ENCODE measurements around the gene LSM6.

Gene LSM6

GRCh38 chr4:146183209-146183608 is 7.7 kb downstream of the LSM6 start:
- no peak for DNase-seq

GRCh38 chr4:146186041-146186440 is 10.5 kb downstream of the LSM6 start:
- no peak for DNase-seq

DNA sequence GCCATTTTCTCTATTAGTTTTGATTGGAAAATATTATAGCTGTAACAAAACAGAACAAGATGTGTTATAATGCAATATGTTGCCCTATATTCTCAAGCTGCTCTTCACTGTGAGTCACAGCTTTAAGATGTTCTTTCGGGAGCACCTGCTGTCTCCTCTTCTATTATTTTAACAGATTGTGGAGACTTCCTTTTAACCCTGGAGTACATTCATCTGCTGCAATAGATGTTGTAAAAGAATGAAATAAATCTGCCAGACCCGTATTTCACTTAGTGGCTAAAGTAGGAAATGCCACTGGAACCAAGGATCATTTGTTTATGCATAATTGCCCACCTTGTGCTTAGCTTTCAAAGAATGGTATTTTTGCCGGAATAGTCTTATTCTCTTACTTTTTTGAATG is 11.1 kb downstream of the LSM6 start:
- peak in 2 of 58 donors; percentile 13 to 15 for DNase-seq

DNA sequence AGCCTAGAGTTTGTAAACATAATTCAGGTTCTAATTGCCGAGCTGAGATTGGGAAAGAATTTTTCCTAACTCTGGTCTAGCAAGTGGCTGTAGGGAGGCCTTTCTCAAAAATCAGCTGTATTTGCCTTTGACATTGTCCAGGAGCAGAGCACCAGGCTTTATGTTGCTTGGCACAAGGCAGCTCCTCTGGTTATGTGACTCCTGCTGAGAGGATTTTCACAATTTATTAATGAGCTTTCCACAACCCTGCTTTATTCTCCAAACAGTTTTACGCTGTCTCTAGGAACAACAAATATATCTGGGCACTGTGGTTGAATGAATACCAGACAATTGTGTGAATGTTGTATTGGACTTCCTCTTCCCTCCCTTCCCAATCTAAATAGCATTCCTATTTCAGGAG is 14.9 kb downstream of the LSM6 start:
- DNase-seq, result no peak

DNA sequence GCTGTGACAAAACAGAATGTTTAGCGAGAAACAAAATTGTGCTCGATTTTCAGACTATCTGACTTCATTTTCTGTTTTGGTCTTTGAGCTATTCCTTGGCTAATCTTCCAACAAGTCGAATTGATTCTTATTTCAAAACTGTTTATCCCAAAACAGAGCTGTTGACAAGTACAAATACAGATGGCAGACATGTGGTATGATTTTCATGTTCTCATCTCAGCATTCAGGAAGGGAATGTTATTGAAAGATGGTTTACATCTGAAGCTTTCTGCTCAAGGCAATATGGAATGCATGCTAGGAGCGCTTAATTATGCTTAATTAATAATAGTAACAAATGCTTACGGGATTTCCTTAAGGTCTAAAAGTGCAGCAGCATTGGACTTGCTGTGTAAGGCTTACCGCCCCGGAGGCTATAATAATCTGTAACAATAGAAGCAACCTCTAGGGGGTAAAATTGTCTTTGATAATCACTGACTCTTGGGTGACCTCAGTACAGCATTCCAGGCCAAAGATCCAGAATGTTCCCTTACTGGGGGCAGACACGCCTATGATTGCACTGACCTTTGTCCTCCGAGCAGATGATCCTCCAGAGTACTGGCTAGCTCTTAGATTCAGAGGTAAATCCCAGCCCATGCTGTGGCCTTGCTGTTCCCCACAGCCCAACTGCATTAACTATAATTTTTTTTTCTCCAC is 16.4 kb downstream of the LSM6 start:
- DNase-seq, result no peak

DNA sequence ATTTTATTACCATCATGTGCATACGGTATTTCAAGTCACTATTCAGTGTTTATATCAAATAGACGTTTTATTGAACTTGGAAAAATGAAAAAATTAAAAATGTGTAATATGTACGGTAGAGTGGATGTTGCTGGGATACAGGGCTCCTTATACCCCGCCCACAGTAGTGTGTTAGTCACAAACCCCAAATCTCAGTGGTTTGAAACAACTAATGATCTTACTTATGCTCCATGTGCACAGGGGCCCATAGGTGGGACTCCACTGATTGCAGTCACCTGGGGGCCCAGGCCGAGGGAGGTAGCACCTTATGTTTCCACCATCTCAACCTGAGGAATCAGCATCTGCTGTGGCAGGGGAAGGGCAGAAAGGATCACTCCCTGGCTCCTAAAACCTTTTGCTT is 18.1 kb downstream of the LSM6 start:
- DNase-seq, result no peak

GRCh38 chr4:146194212-146194611 is 18.7 kb downstream of the LSM6 start:
- DNase-seq, result no peak

- no peak for DNase-seq
Observed at GRCh38 chr4:146202665-146203064, 27.1 kb downstream of the LSM6 start.

- DNase-seq, result peak in 12 of 58 donors; percentile 5 to 55 (median 18)
Observed at GRCh38 chr4:146207410-146207809, 31.9 kb downstream of the LSM6 start.

- DNase-seq, result no peak
Observed at GRCh38 chr4:146210890-146211289, 35.4 kb downstream of the LSM6 start.

GRCh38 chr4:146211440-146211839 is 35.9 kb downstream of the LSM6 start:
- peak in 2 of 58 donors; percentile 6 to 29 for DNase-seq

DNA sequence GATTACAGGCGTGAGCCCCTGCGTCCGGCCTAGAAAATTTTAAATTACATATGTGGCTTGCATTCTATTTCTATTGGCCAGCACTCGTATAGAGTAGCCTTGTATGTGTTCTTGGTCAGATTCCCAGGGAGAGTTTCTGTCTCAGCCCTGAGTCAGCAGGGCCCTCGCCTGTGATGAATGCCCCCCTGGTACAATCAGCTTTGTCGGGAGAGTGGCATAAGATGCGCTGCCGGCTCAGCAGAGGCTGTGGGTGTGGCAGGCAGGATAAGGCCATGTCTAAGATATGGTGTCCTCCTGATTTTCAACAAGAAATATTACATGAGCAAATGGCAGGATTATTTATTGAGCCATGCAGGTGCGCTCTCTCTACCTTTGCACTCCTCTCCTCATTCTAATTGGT is 37.3 kb downstream of the LSM6 start:
- DNase-seq, result peak in 1 of 58 donors; percentile 11

DNA sequence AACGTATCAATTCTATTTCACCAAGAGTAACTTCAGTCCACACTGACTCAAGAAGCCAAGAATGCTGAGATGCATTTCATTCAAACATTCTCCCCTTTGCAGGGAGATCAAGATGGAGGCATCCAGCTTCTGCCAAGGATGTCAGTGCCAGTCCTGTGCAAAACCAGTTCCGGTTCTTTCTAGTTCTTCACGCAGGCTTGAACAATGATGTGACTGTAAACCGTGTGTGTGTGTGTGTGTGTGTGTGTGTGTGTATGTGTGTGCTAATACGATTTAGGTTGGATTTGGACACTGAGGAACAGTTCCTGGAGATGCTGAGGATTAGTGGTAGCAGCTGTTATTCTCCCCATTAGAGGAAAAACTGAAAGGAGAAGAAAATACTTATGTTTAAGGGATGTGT is 38.7 kb downstream of the LSM6 start, which contains the start of gene REELD1:
REELD1 (plus strand) TSS at position 301 of the 400 bp plus-strand sequence. CDS start 2,415 bp downstream, outside the sequence.
- DNase-seq, result no peak

DNA sequence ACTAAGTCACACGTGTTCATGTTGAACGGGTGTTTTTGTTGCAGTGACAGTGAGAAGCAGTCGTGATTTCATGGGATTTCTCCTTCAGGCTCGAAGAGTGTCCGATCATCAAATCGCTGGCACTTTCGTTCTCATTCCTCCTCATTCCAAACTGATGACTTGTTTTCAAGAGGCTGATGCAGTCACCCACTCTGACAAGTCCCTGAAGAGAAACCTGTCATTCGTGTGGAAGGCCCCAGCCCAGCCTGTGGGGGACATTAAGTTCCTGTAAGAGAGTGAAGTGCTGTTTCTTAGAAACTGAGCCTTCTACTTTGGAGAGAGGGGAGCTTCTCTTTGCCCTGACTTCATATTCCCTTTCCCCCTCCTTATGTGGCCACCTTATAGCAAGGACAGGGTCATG is 46.8 kb downstream of the LSM6 start:
- DNase-seq, result no peak

- peak in 9 of 58 donors; percentile 5 to 47 (median 19) for DNase-seq
Observed at GRCh38 chr4:146224326-146224966, 48.9 kb downstream of the LSM6 start.

GRCh38 chr4:146229406-146229805 is 53.9 kb downstream of the LSM6 start:
- no peak for DNase-seq

- DNase-seq, result no peak
Observed at GRCh38 chr4:146232131-146232722, 56.7 kb downstream of the LSM6 start.

- no peak for DNase-seq
Observed at GRCh38 chr4:146235654-146236177, 60.2 kb downstream of the LSM6 start.

- no peak for DNase-seq
Observed at GRCh38 chr4:146236216-146236615, 60.7 kb downstream of the LSM6 start.

DNA sequence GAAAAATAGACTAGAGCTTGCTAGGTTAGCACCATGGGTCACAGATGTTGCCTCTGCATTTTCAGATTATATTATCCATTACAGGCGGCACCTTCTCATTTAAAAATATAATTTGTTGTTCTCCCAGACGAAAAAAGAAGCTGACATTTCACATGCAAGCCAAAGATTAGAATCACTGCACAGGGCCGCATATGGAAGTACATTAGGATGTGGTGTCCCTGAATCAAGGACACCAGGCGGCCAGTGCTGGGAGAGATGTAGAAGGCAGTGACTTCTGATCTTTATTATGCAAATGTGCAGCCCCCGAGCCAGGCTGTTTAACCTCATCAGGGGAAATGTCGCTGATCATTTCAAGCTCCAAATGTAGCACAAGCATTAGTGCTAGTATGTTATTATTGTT is 61.6 kb downstream of the LSM6 start:
- no peak for DNase-seq

GRCh38 chr4:146238107-146238506 is 62.6 kb downstream of the LSM6 start:
- DNase-seq, result no peak
